Upper lobe of left lung (tissue), 6 donors: ENCODE measurements around the gene CHAT. TPM values are rescaled to one million over a fixed set of nuclear protein-coding genes. Genes with fewer than 3 reads are reported as not detected.

Experiments
- ATAC-seq, 2 donors: fragments of 200-7000 bp; cut with Tn5 transposase; one replicate each; pipeline ENCODE4 v1.9.1; 2022; ENCODE audit warnings: mild to moderate bottlenecking in 2 of 2, moderate library complexity in 2 of 2; ENCODE audit not compliant: low FRiP score in 2 of 2
- DNase-seq, 2 donors: peaks; one replicate each; pipeline ENCODE4 v3.0.0-alpha.2; 2019 to 2020
- H3K27ac ChIP-seq, 4 donors: fragments of 200-600 bp; sonication (generic); one replicate each; pipeline ENCODE4 v1.5.1; 2016 to 2019
- H3K27me3 ChIP-seq, 4 donors: fragments of 200-600 bp; sonication (generic); one replicate each; pipeline ENCODE4 v1.5.1; 2017 to 2019
- H3K36me3 ChIP-seq, 4 donors: fragments of 200-600 bp; sonication (generic); one replicate each; pipeline ENCODE4 v1.5.1; 2016 to 2019
- H3K4me1 ChIP-seq, 4 donors: fragments of 200-600 bp; sonication (generic); one replicate each; pipeline ENCODE4 v1.5.1; 2018 to 2019
- H3K4me3 ChIP-seq, 4 donors: fragments of 200-600 bp; sonication (generic); one replicate each; pipeline ENCODE4 v1.5.1; 2017 to 2019; ENCODE audit warnings: mild to moderate bottlenecking in 2 of 4, moderate library complexity in 1 of 4
- H3K9me3 ChIP-seq, 4 donors: fragments of 200-600 bp; sonication (generic); one replicate each; pipeline ENCODE4 v1.5.1; 2018 to 2019
- EP300 ChIP-seq, 4 donors: sonication (generic); formaldehyde crosslinking; IDR thresholded peaks; one replicate each; pipeline ENCODE4 v1.5.1; 2017; ENCODE audit warnings: antibody characterized with exemption in 4 of 4, control low read depth in 2 of 4
- POLR2A ChIP-seq, 4 donors: fragments of 450-650 bp; IDR thresholded peaks; one replicate each; pipeline ENCODE4 v1.5.1; 2016 to 2017; ENCODE audit warnings: antibody characterized with exemption in 4 of 4, mild to moderate bottlenecking in 2 of 4
- POLR2AphosphoS5 ChIP-seq, 2 donors: sonication (generic); formaldehyde crosslinking; IDR thresholded peaks; one replicate each; pipeline ENCODE4 v1.5.1; 2017; ENCODE audit warnings: antibody characterized with exemption in 2 of 2
- WGBS, 2 donors: methylation state at CpG; one replicate each; pipeline ENCODE4 v1.1.5; 2017 to 2018; 5-methylcytosine and 5-hydroxymethylcytosine counted together
- total RNA-seq, 6 donors: library from RNA; depleted of rRNA in 4 of 6; stranded (reverse); fragments of >200 nt in 4 of 6; gene quantifications; one replicate each; pipeline versions ENCODE4 v1.1.0 to v1.2.1, GENCODE V29; 2016 to 2021
- TF ChIP-seq, protein P1 (sequence below), 6 experiments: fragments of 450-650 bp in 4 of 6; fragments of 200-600 bp in 2 of 6; sonication (generic) in 2 of 6; IDR thresholded peaks; one replicate each; pipeline ENCODE4 v1.5.1; 2016 to 2019; ENCODE audit warnings: antibody characterized with exemption in 6 of 6
- donor health status: DM: no; HTN: no; CAD: no; lungs with moderate emphysema.
- donor health status: DM: no; HTN: yes; CAD: no; lungs with severe emphysema.

CHAT gene
- total RNA-seq, 6 donors from 2014 or later = not detected

DNA sequence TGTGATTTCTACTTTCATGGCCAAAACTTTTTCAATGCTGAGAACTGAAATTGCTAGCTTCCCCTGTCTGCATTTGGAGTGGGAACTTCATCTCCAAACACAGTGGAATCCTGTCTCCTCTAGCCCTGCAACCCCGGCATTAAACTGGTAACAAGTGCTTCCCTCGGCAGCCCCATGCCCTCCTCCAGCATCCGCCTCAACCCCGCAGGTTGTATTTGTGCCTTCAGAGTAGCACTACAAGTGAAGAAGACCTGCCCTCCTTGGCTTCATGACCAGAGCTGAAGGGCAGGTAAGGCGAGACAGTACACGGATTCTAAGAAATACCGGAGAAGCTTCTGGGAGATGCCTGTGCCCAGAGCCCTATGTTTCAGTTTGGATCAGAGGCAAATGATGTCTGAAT lies 82.5 kb downstream of the CHAT start:
- no peak for TF ChIP-seq POLR2AphosphoS5 (IDR thresholded peaks at IDR 0.05)
- no peak for TF ChIP-seq POLR2A (IDR thresholded peaks at IDR 0.05)
- no peak for TF ChIP-seq EP300 (IDR thresholded peaks at IDR 0.05)
- TF ChIP-seq, protein P1, sequence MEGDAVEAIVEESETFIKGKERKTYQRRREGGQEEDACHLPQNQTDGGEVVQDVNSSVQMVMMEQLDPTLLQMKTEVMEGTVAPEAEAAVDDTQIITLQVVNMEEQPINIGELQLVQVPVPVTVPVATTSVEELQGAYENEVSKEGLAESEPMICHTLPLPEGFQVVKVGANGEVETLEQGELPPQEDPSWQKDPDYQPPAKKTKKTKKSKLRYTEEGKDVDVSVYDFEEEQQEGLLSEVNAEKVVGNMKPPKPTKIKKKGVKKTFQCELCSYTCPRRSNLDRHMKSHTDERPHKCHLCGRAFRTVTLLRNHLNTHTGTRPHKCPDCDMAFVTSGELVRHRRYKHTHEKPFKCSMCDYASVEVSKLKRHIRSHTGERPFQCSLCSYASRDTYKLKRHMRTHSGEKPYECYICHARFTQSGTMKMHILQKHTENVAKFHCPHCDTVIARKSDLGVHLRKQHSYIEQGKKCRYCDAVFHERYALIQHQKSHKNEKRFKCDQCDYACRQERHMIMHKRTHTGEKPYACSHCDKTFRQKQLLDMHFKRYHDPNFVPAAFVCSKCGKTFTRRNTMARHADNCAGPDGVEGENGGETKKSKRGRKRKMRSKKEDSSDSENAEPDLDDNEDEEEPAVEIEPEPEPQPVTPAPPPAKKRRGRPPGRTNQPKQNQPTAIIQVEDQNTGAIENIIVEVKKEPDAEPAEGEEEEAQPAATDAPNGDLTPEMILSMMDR (IDR thresholded peaks at IDR 0.05) = no peak
- ATAC-seq = no peak
- H3K27me3 ChIP-seq = no peaks in the 10 kb centered on the region
- DNase-seq = no peak
- H3K27ac ChIP-seq = no peak overlapping the region
- H3K9me3 ChIP-seq = peaks cover 0 to 4% (median 0%) of the 10 kb centered on the region in 4 donors
- H3K4me3 ChIP-seq = no peak overlapping the region
- no peaks in the 10 kb centered on the region for H3K36me3 ChIP-seq
- no peaks in the 10 kb centered on the region for H3K4me1 ChIP-seq
- 72 to 87% methylated on average over 7 of the region's 7 CpGs for WGBS, 2 donors

DNA sequence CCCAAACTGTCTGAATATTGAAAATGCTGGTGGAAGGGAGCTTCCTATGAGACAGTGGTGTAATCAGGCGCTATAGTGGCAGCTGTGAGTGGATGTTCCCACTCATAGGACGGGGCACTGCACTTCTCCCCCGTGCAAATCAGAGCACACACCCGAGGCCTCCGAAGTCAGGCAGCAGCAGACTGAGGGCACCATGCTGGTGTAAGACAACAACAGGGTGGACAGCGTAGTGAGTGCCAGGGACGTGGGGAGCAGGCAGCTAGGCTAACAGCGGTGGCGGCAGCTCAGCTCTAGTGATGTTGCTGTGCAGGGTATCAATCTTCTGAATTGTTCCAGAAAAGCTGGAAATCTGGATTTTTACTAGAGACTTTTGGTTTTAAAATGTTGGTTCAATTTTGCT lies 84.8 kb downstream of the CHAT start:
- TF ChIP-seq POLR2A (IDR thresholded peaks at IDR 0.05) (no peak), EP300 (IDR thresholded peaks at IDR 0.05) (no peak), POLR2AphosphoS5 (IDR thresholded peaks at IDR 0.05) (no peak)
- TF ChIP-seq, protein P1 (IDR thresholded peaks at IDR 0.05) = no peak
- no peaks in the 10 kb centered on the region for H3K4me1 ChIP-seq
- H3K36me3 ChIP-seq = no peaks in the 10 kb centered on the region
- no peaks in the 10 kb centered on the region for H3K27me3 ChIP-seq
- WGBS, 2 donors = 69 to 71% methylated on average over 9 of the region's 9 CpGs
- H3K9me3 ChIP-seq = no peaks in the 10 kb centered on the region
- ATAC-seq (no peak), DNase-seq (no peak)
- H3K27ac ChIP-seq = no peak overlapping the region
- H3K4me3 ChIP-seq = no peak overlapping the region

DNA sequence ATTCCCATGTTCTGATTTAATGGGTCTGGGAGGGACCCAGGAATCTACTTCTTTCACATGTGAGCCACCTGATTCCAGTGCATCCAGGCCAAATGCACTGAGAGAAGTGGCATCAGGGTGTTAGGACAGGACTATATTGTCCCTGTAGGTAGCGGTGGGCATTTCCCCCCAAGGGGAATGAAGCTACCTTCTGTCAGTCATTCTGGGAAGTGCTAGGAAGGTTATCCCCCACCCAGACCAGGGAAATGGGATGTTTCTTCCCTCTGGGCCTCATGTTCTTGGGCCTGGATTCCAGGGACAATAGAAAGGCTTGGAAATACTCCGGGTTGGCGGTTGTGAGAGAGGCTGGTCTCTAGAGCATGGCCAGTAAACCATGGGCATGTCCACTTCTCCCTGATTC lies 86.4 kb downstream of the CHAT start:
- 86 to 94% methylated on average over 3 of the region's 3 CpGs for WGBS, 2 donors
- H3K4me1 ChIP-seq = no peaks in the 10 kb centered on the region
- ATAC-seq (no peak), DNase-seq (no peak)
- TF ChIP-seq EP300 (IDR thresholded peaks at IDR 0.05) = no peak
- no peak for TF ChIP-seq POLR2AphosphoS5 (IDR thresholded peaks at IDR 0.05)
- H3K27ac ChIP-seq = no peak overlapping the region
- H3K27me3 ChIP-seq = no peaks in the 10 kb centered on the region
- no peak overlapping the region for H3K4me3 ChIP-seq
- H3K36me3 ChIP-seq = no peaks in the 10 kb centered on the region
- no peaks in the 10 kb centered on the region for H3K9me3 ChIP-seq

DNA sequence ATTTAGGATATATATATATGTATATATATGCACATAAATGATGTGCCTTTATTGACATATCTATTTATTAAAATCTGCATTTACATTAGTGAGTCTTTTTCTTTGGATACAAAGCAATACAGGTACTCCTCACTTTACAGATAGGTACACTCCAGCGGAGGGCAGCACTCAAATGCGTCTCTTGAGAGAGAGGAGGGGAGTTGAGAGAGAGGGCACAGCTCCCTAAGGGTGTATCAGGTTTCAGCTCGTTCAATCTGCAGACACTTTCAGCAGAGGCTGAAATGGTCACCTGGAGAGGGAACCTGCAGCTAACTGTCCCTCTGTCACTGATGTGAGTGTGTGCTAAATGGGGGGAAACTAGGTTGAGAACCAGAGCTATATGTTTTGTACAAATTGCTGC lies 87.2 kb downstream of the CHAT start:
- no peak for ATAC-seq
- no peak for DNase-seq
- 6 to 10% methylated on average over 3 of the region's 3 CpGs for WGBS, 2 donors

DNA sequence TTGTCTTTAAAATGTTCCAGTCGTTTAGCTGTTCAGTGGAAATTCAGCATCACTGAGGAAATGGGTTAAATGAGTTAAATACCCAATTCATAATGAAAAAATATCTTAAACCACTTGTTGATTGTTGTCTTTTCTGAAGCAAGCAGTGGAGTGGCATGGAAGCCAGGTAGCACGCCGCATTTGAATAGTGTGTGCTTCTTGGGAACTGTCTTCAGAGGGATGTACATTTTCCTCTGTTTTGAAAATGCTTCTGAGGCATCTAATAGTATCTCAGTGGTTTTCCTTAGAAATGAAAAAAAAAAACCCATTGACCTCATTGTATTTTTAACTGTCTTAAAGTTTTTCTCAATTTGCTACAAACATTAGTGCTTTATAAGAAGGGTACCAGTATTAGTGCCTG lies 93.7 kb downstream of the CHAT start:
- no peaks in the 10 kb centered on the region for H3K9me3 ChIP-seq
- ATAC-seq = no peak
- no peak for DNase-seq
- H3K27ac ChIP-seq = no peak overlapping the region
- no peaks in the 10 kb centered on the region for H3K36me3 ChIP-seq
- 76 to 81% methylated on average over 3 of the region's 3 CpGs for WGBS, 2 donors
- H3K4me3 ChIP-seq = no peak overlapping the region
- TF ChIP-seq EP300 (IDR thresholded peaks at IDR 0.05) = no peak
- TF ChIP-seq POLR2AphosphoS5 (IDR thresholded peaks at IDR 0.05) = no peak
- no peak for TF ChIP-seq POLR2A (IDR thresholded peaks at IDR 0.05)
- TF ChIP-seq, protein P1 (IDR thresholded peaks at IDR 0.05) = no peak
- H3K4me1 ChIP-seq = no peaks in the 10 kb centered on the region
- H3K27me3 ChIP-seq = no peaks in the 10 kb centered on the region

More for the DNA sequence above, 87.2 kb downstream of the CHAT start:
- Histone ChIP-seq H3K9me3 (no peaks in the 10 kb centered on the region), H3K36me3 (no peaks in the 10 kb centered on the region), H3K4me3 (no peak overlapping the region), H3K4me1 (no peaks in the 10 kb centered on the region), H3K27me3 (no peaks in the 10 kb centered on the region), H3K27ac (no peak overlapping the region)
- TF ChIP-seq POLR2AphosphoS5 (IDR thresholded peaks at IDR 0.05) = no peak
- TF ChIP-seq POLR2A (IDR thresholded peaks at IDR 0.05) = no peak
- no peak for TF ChIP-seq EP300 (IDR thresholded peaks at IDR 0.05)
- TF ChIP-seq, protein P1 (IDR thresholded peaks at IDR 0.05) = no peak
